CD8-positive, alpha-beta memory T cell (primary cell): Measurements from ENCODE around the gene SDK1. TPM values are rescaled to one million over a fixed set of nuclear protein-coding genes. Genes with fewer than 3 reads are reported as not detected.
A peak's percentile ranks its signal among the peaks of the same experiment; 100 is the strongest.

ENCODE experiments used
- CTCF ChIA-PET: fragments of 350-600 bp; sonication (Branson Sonifier 250); formaldehyde crosslinking; loops from one replicate; lab custom pipeline; 2021; ENCODE audit warnings: antibody characterized with exemption; lab: Charles Lee
- POLR2A ChIA-PET: fragments of 350-600 bp; sonication (Branson Sonifier 250); formaldehyde crosslinking; loops from one replicate; lab custom pipeline; 2021; ENCODE audit warnings: antibody characterized with exemption; lab: Charles Lee
- DNase-seq, 5 donors: peaks; one replicate each; pipeline versions ENCODE4 v3.0.0 to v3.0.0-alpha.2; 2020 to 2022; ENCODE audit warnings: mixed read lengths in 1 of 5
- H3K27ac ChIP-seq: one replicate; pipeline ENCODE4 v1.7.0; 2013; ENCODE audit warnings: low read depth, mild to moderate bottlenecking, low read length, moderate library complexity
- H3K27me3 ChIP-seq: 2 replicates; pipeline ENCODE4 v1.7.0; 2013; ENCODE audit warnings: low read length, mild to moderate bottlenecking; ENCODE audit not compliant: insufficient read depth, poor library complexity, severe bottlenecking
- H3K36me3 ChIP-seq: 2 replicates; pipeline ENCODE4 v1.7.0; 2013; ENCODE audit warnings: mild to moderate bottlenecking, low read length, moderate library complexity; ENCODE audit not compliant: insufficient read depth
- H3K4me1 ChIP-seq: 2 replicates; pipeline ENCODE4 v1.7.0; 2013; ENCODE audit warnings: mild to moderate bottlenecking, low read length, moderate library complexity; ENCODE audit not compliant: insufficient read depth
- H3K4me3 ChIP-seq: 2 replicates; pipeline ENCODE4 v1.7.0; 2013; ENCODE audit warnings: mild to moderate bottlenecking, low read length
- H3K9me3 ChIP-seq: 2 replicates; pipeline ENCODE4 v1.7.0; 2013; ENCODE audit warnings: mild to moderate bottlenecking, low read length
- H3K27ac Mint-ChIP-seq, 8 donors: one replicate each; pipeline ENCODE4 v1.8.0; 2020 to 2021; ENCODE audit warnings: mixed read lengths in 8 of 8, mild to moderate bottlenecking in 6 of 8, inconsistent platforms in 3 of 8, moderate library complexity in 3 of 8
- H3K27me3 Mint-ChIP-seq, 2 donors: one replicate each; pipeline ENCODE4 v1.8.0; 2020 to 2021; ENCODE audit warnings: mixed read lengths in 2 of 2, mild to moderate bottlenecking in 1 of 2, moderate library complexity in 1 of 2
- H3K36me3 Mint-ChIP-seq, 3 donors: one replicate each; pipeline ENCODE4 v1.8.0; 2020 to 2021; ENCODE audit warnings: mixed read lengths in 3 of 3, inconsistent platforms in 1 of 3, mild to moderate bottlenecking in 1 of 3
- H3K4me1 Mint-ChIP-seq, 3 donors: one replicate each; pipeline ENCODE4 v1.8.0; 2020 to 2021; ENCODE audit warnings: mixed read lengths in 3 of 3, inconsistent platforms in 1 of 3, mild to moderate bottlenecking in 1 of 3
- H3K4me3 Mint-ChIP-seq, 7 donors: one replicate each; pipeline ENCODE4 v1.8.0; 2020 to 2021; ENCODE audit warnings: mixed read lengths in 7 of 7, mild to moderate bottlenecking in 6 of 7, moderate library complexity in 4 of 7, inconsistent platforms in 2 of 7
- H3K9me3 Mint-ChIP-seq, 5 donors: one replicate each; pipeline ENCODE4 v1.8.0; 2020 to 2022; ENCODE audit warnings: mixed read lengths in 5 of 5, mild to moderate bottlenecking in 3 of 5, moderate library complexity in 2 of 5, inconsistent platforms in 1 of 5
- polyA plus RNA-seq: library from polyadenylated mRNA; unstranded; fragments of 300-500 nt; fragmentation: Illumina TruSeq; gene quantifications from one replicate; pipeline ENCODE4 v1.2.3, GENCODE V29; 2021
- total RNA-seq, 2 experiments: library from RNA; stranded (reverse); gene quantifications; one replicate each; pipeline ENCODE4 v1.2.3, GENCODE V29; 2021

SDK1 gene
- total and polyA plus RNA-seq, 3 experiments from 2014 or later: 0.04 TPM; not detected in 1

DNA sequence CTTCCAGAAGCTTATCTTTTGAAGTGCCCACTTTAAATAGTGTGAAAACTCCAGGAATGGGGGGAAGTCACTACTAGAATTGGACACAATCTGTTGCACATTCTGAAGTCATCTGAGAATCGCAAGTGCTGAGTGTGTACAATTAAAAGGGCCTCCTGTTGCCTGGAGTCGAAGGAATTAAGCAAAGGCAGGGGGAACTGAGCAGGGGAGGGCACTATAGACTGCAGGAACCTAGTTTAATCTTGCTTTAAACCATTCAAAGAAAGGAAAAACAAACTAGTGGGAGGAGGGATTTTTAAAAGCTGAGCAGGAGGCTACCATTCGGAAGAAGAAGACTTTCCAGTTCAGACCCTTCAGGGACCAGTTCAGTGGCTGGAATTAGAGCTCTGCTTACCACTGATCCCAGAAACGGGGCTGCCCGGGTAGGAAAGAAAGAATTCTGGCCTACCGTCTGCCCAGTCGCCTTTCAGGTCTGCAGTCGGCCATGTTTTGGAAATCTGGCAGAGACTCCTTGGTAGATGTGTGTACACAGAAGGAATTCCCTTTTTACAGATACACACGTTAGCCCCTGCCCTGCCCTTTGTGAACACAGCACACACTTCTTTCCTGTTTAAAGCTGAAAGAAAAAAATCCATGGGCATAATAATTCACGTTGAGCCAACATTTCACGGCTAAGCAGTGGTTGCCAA, 770.5 kb downstream of the SDK1 start:
- H3K36me3 ChIP-seq: no peaks in the 10 kb centered on the region
- H3K4me3 ChIP-seq: no peak overlapping the region
- CTCF ChIA-PET: no interaction called here
- no peaks in the 10 kb centered on the region for H3K4me1 ChIP-seq
- H3K27ac ChIP-seq: no peak overlapping the region
- DNase-seq: no peak
- Mint-ChIP-seq H3K9me3 (peaks cover 0 to 1% (median 0%) of the 10 kb centered on the region in 5 donors), H3K36me3 (no peaks in the 10 kb centered on the region), H3K4me3 (no peak overlapping the region), H3K27me3 (peaks cover 0 to 2% of the 10 kb centered on the region in 2 donors), H3K4me1 (no peaks in the 10 kb centered on the region), H3K27ac (no peak overlapping the region)
- no peaks in the 10 kb centered on the region for H3K27me3 ChIP-seq
- H3K9me3 ChIP-seq: no peaks in the 10 kb centered on the region
- POLR2A ChIA-PET: no interaction called here

GRCh38 chr7:4072161-4072925, 771.3 kb downstream of the SDK1 start:
- no peak for DNase-seq
- Mint-ChIP-seq H3K27me3 (peaks cover 2 to 4% of the 10 kb centered on the region in 2 donors), H3K4me1 (no peaks in the 10 kb centered on the region), H3K9me3 (peaks cover 0 to 2% (median 0%) of the 10 kb centered on the region in 5 donors), H3K36me3 (no peaks in the 10 kb centered on the region), H3K4me3 (no peak overlapping the region), H3K27ac (no peak overlapping the region)
- Histone ChIP-seq H3K27me3 (no peaks in the 10 kb centered on the region), H3K9me3 (no peaks in the 10 kb centered on the region), H3K27ac (no peak overlapping the region), H3K4me1 (no peaks in the 10 kb centered on the region), H3K4me3 (no peak overlapping the region), H3K36me3 (no peaks in the 10 kb centered on the region)
- ChIA-PET CTCF (no interaction called here), POLR2A (no interaction called here)

DNA sequence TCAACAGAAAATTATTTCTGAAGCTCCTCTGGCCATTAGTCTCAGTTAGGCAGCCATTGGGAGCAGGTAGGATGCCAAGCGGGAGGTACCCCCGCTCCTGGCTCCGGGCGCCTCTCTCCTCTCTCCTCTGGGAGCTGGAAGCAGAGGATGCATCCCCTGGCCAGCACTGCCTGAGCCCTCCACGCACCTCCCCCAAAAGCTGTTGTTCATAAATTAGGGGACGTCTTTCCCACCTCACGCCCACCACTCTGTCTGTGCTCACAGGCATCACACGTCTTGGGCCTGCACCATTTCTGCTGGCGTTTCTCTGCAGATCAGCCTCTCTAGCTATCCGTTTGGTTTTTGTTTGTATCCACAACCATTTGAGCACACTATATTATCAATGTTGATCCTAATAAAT, 772.0 kb downstream of the SDK1 start:
- ChIA-PET CTCF (no interaction called here), POLR2A (no interaction called here)
- H3K4me3 ChIP-seq: no peak overlapping the region
- DNase-seq: no peak
- Mint-ChIP-seq H3K9me3 (peaks cover 0 to 6% (median 0%) of the 10 kb centered on the region in 5 donors), H3K27me3 (peaks cover 4 to 5% of the 10 kb centered on the region in 2 donors), H3K36me3 (no peaks in the 10 kb centered on the region), H3K4me3 (no peak overlapping the region), H3K4me1 (no peaks in the 10 kb centered on the region), H3K27ac (no peak overlapping the region)
- H3K9me3 ChIP-seq: no peaks in the 10 kb centered on the region
- no peak overlapping the region for H3K27ac ChIP-seq
- H3K4me1 ChIP-seq: no peaks in the 10 kb centered on the region
- no peaks in the 10 kb centered on the region for H3K36me3 ChIP-seq
- H3K27me3 ChIP-seq: no peaks in the 10 kb centered on the region

- H3K9me3 Mint-ChIP-seq: peaks cover 0 to 6% (median 0%) of the 10 kb centered on the region in 5 donors
- Histone ChIP-seq H3K27me3 (no peaks in the 10 kb centered on the region), H3K9me3 (no peaks in the 10 kb centered on the region), H3K36me3 (no peaks in the 10 kb centered on the region), H3K4me1 (no peaks in the 10 kb centered on the region), H3K4me3 (no peak overlapping the region), H3K27ac (no peak overlapping the region)
- peaks cover 4 to 5% of the 10 kb centered on the region in 2 donors for H3K27me3 Mint-ChIP-seq
- no peak overlapping the region for H3K27ac Mint-ChIP-seq
- no peak overlapping the region for H3K4me3 Mint-ChIP-seq
- ChIA-PET POLR2A (no interaction called here), CTCF (no interaction called here)
- DNase-seq: no peak
- H3K36me3 Mint-ChIP-seq: no peaks in the 10 kb centered on the region
- H3K4me1 Mint-ChIP-seq: no peaks in the 10 kb centered on the region
Measured at GRCh38 chr7:4073750-4074149, 772.7 kb downstream of the SDK1 start.

DNA sequence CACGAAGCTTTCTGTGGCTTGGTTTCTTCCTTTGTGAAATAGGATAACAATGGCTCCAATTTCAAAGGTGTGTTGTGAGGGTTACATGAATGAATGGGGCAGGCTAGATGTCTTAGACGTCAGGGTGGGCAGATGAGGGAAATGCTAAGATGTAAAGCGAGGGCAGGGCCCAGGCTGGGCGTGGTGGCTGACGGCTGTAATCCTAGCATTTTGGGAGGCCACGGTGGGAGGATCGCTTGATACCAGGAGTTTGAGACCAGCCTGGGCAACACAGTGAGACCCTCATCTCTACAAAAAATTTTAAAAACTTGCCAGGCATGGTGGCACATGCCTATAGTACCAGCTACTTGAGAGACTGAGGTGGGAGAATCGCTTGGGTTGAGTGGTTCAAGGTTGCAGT, 773.4 kb downstream of the SDK1 start:
- ChIA-PET POLR2A (no interaction called here), CTCF (no interaction called here)
- Histone ChIP-seq H3K4me1 (no peaks in the 10 kb centered on the region), H3K4me3 (no peak overlapping the region), H3K27ac (no peak overlapping the region), H3K27me3 (no peaks in the 10 kb centered on the region), H3K9me3 (no peaks in the 10 kb centered on the region), H3K36me3 (no peaks in the 10 kb centered on the region)
- Mint-ChIP-seq H3K27me3 (peaks cover 4 to 5% of the 10 kb centered on the region in 2 donors), H3K36me3 (no peaks in the 10 kb centered on the region), H3K9me3 (peaks cover 0 to 6% (median 0%) of the 10 kb centered on the region in 5 donors), H3K4me1 (no peaks in the 10 kb centered on the region), H3K4me3 (no peak overlapping the region), H3K27ac (no peak overlapping the region)
- no peak for DNase-seq

GRCh38 chr7:4074994-4075393, 773.9 kb downstream of the SDK1 start:
- no peak overlapping the region for H3K27ac ChIP-seq
- H3K9me3 Mint-ChIP-seq: peaks cover 0 to 7% (median 0%) of the 10 kb centered on the region in 5 donors
- no peaks in the 10 kb centered on the region for H3K36me3 ChIP-seq
- H3K4me1 Mint-ChIP-seq: no peaks in the 10 kb centered on the region
- CTCF ChIA-PET: no interaction called here
- no peaks in the 10 kb centered on the region for H3K36me3 Mint-ChIP-seq
- POLR2A ChIA-PET: no interaction called here
- no peak overlapping the region for H3K4me3 ChIP-seq
- no peak for DNase-seq
- no peaks in the 10 kb centered on the region for H3K27me3 ChIP-seq
- H3K4me1 ChIP-seq: no peaks in the 10 kb centered on the region
- no peaks in the 10 kb centered on the region for H3K9me3 ChIP-seq
- peaks cover 5 to 7% of the 10 kb centered on the region in 2 donors for H3K27me3 Mint-ChIP-seq
- H3K27ac Mint-ChIP-seq: no peak overlapping the region
- H3K4me3 Mint-ChIP-seq: no peak overlapping the region

GRCh38 chr7:4076701-4077294, 775.7 kb downstream of the SDK1 start:
- DNase-seq: no peak
- Mint-ChIP-seq H3K27me3 (peaks cover 5 to 11% of the 10 kb centered on the region in 2 donors), H3K9me3 (peaks cover 0 to 6% (median 0%) of the 10 kb centered on the region in 5 donors), H3K4me1 (no peaks in the 10 kb centered on the region), H3K36me3 (no peaks in the 10 kb centered on the region), H3K4me3 (no peak overlapping the region), H3K27ac (no peak overlapping the region)
- H3K27ac ChIP-seq: no peak overlapping the region
- ChIA-PET CTCF (no interaction called here), POLR2A (no interaction called here)
- no peak overlapping the region for H3K4me3 ChIP-seq
- no peaks in the 10 kb centered on the region for H3K4me1 ChIP-seq
- H3K36me3 ChIP-seq: no peaks in the 10 kb centered on the region
- no peaks in the 10 kb centered on the region for H3K9me3 ChIP-seq
- no peaks in the 10 kb centered on the region for H3K27me3 ChIP-seq

- Mint-ChIP-seq H3K4me1 (no peaks in the 10 kb centered on the region), H3K36me3 (no peaks in the 10 kb centered on the region), H3K9me3 (peaks cover 0 to 9% (median 0%) of the 10 kb centered on the region in 5 donors), H3K4me3 (no peak overlapping the region), H3K27me3 (peaks cover 5 to 10% of the 10 kb centered on the region in 2 donors), H3K27ac (peak overlapping the region in 1 of 8 donors; percentile 2)
- no peak for DNase-seq
- H3K36me3 ChIP-seq: no peaks in the 10 kb centered on the region
- no peak overlapping the region for H3K4me3 ChIP-seq
- POLR2A ChIA-PET: no interaction called here
- no peak overlapping the region for H3K27ac ChIP-seq
- H3K27me3 ChIP-seq: no peaks in the 10 kb centered on the region
- no peaks in the 10 kb centered on the region for H3K9me3 ChIP-seq
- CTCF ChIA-PET: no interaction called here
- no peaks in the 10 kb centered on the region for H3K4me1 ChIP-seq
Measured at GRCh38 chr7:4077980-4078379, 776.9 kb downstream of the SDK1 start.
